Esophagus squamous epithelium (tissue), 4 donors: Measurements from ENCODE around the gene CEP192.

Experiments used
- POLR2A ChIP-seq, 4 donors: fragments of 450-650 bp; IDR thresholded peaks; one replicate each; pipeline ENCODE4 v1.6.1; 2017; ENCODE audit warnings: antibody characterized with exemption in 4 of 4, mild to moderate bottlenecking in 4 of 4, moderate library complexity in 3 of 4
- TF ChIP-seq, protein P1 (sequence below), 6 experiments: fragments of 450-650 bp in 4 of 6; fragments of 200-600 bp in 2 of 6; sonication (generic) in 2 of 6; IDR thresholded peaks; one replicate each; pipeline ENCODE4 v1.5.1; 2016 to 2019; ENCODE audit warnings: antibody characterized with exemption in 6 of 6, mild to moderate bottlenecking in 4 of 6, moderate library complexity in 4 of 6

DNA sequence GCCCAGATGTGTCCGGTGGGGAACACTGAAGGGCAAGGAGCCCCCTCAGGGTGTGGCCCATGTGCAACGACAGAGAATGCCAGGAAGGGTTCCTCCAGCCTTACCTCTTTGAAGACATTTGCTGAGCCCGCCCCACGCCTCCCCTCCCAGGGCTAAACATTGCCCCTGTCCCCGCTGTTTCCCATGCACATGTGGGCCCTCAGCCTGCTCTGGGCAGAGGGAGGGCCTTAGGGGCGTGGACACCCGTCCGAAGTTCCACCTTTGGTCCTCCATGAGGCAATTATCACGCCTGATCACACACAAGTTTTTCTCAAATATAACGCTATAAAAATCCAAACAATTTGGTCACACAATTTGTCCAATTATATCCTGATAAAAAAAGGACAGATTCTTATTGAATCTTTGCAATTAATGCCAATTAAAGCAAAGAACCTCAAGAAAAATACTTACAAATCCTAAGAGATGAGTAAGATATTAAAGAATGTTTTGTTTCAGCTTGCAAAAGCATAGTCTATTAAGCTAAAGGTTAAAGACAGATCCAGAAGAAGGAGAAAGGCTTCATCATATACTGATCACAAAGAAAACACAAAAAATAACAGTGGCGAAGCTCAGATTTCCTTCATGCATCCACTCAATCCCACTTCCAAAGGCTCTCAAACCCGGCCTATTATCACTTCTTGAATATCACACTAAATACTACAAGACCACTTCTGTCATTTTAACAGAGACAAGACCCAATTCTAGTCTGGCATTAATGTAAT, 172.2 kb downstream of the CEP192 start:
- TF ChIP-seq, protein P1, sequence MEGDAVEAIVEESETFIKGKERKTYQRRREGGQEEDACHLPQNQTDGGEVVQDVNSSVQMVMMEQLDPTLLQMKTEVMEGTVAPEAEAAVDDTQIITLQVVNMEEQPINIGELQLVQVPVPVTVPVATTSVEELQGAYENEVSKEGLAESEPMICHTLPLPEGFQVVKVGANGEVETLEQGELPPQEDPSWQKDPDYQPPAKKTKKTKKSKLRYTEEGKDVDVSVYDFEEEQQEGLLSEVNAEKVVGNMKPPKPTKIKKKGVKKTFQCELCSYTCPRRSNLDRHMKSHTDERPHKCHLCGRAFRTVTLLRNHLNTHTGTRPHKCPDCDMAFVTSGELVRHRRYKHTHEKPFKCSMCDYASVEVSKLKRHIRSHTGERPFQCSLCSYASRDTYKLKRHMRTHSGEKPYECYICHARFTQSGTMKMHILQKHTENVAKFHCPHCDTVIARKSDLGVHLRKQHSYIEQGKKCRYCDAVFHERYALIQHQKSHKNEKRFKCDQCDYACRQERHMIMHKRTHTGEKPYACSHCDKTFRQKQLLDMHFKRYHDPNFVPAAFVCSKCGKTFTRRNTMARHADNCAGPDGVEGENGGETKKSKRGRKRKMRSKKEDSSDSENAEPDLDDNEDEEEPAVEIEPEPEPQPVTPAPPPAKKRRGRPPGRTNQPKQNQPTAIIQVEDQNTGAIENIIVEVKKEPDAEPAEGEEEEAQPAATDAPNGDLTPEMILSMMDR (IDR thresholded peaks at IDR 0.05): no peak
- TF ChIP-seq POLR2A (IDR thresholded peaks at IDR 0.05): no peak
